SU-DHL-6 (cell line): Measurements from ENCODE around the gene ARHGEF19.

Source experiments
- H2AFZ ChIP-seq: fragments of 200-600 bp; sonication (generic); 2 replicates; pipeline ENCODE4 v1.6.1; 2014; ENCODE audit warnings: low read depth, mild to moderate bottlenecking, moderate library complexity, mixed read lengths, antibody characterized with exemption, low read length; ENCODE audit not compliant: severe bottlenecking
- H3F3A ChIP-seq: fragments of 200-600 bp; shearing (Covaris generic); 2 replicates; pipeline ENCODE4 v1.6.0; 2016; ENCODE audit warnings: antibody characterized with exemption, mild to moderate bottlenecking; ENCODE audit not compliant: insufficient read depth
- H3K27ac ChIP-seq: fragments of 200-600 bp; sonication (generic); 2 replicates; pipeline ENCODE4 v1.5.1; 2016; ENCODE audit warnings: low read depth, mild to moderate bottlenecking, low read length, moderate library complexity, mixed read lengths
- H3K27me3 ChIP-seq: fragments of 200-600 bp; sonication (generic), shearing (Covaris generic); 2 replicates; pipeline ENCODE4 v1.6.0; 2014; ENCODE audit warnings: mild to moderate bottlenecking, low read length
- H3K36me3 ChIP-seq: fragments of 200-600 bp; sonication (generic); 2 replicates; pipeline ENCODE4 v1.6.1; 2014; ENCODE audit warnings: mild to moderate bottlenecking, low read length, mixed read lengths
- H3K4me2 ChIP-seq: fragments of 300-600, 200-600 bp; shearing (Covaris generic), sonication (generic); 2 replicates; pipeline ENCODE4 v1.6.0; 2014; ENCODE audit warnings: low read length, low read depth, mild to moderate bottlenecking; ENCODE audit not compliant: poor library complexity, severe bottlenecking
- H3K4me3 ChIP-seq: fragments of 200-600 bp; sonication (generic); 2 replicates; pipeline ENCODE4 v1.5.1; 2014; ENCODE audit warnings: antibody characterized with exemption, low read length, mild to moderate bottlenecking, mixed read lengths; ENCODE audit not compliant: insufficient read depth, poor library complexity, severe bottlenecking
- H3K79me2 ChIP-seq: fragments of 200-600 bp; sonication (generic); 2 replicates; pipeline ENCODE4 v1.6.1; 2014; ENCODE audit warnings: mild to moderate bottlenecking, low read length, moderate library complexity; ENCODE audit not compliant: insufficient read depth
- H3K9ac ChIP-seq: fragments of 200-600 bp; sonication (generic); 2 replicates; pipeline ENCODE4 v1.7.0; 2014; ENCODE audit warnings: mild to moderate bottlenecking, low read length
- H3K9me2 ChIP-seq: fragments of 200-600 bp; sonication (generic); replicated peaks from 2 replicates; pipeline ENCODE4 v1.6.1; 2014; ENCODE audit warnings: low read length; ENCODE audit not compliant: insufficient read depth
- H3K9me3 ChIP-seq: fragments of 200-600 bp; sonication (generic); 2 replicates; pipeline ENCODE4 v1.6.1; 2014; ENCODE audit warnings: low read length, mixed read lengths; ENCODE audit not compliant: insufficient read depth
- H4K20me1 ChIP-seq: fragments of 200-600 bp; sonication (generic); 2 replicates; pipeline ENCODE4 v1.6.1; 2014; ENCODE audit warnings: low read depth, mild to moderate bottlenecking, antibody characterized with exemption, low read length, moderate library complexity, mixed read lengths
- CTCF ChIP-seq: fragments of 200-600 bp; sonication (generic); IDR thresholded peaks from one replicate; pipeline ENCODE4 v1.5.1; 2017; ENCODE audit warnings: antibody characterized with exemption, mild to moderate bottlenecking, low read length, moderate library complexity; ENCODE audit not compliant: insufficient read depth, poor library complexity, severe bottlenecking
- EZH2phosphoT487 ChIP-seq: fragments of 200-600 bp; sonication (generic), shearing (Covaris generic); conservative IDR thresholded peaks from 2 replicates; pipeline ENCODE4 v1.6.1; 2018; ENCODE audit warnings: mild to moderate bottlenecking, antibody characterized with exemption, low read length, moderate library complexity, mixed read lengths

The ARHGEF19 gene

DNA sequence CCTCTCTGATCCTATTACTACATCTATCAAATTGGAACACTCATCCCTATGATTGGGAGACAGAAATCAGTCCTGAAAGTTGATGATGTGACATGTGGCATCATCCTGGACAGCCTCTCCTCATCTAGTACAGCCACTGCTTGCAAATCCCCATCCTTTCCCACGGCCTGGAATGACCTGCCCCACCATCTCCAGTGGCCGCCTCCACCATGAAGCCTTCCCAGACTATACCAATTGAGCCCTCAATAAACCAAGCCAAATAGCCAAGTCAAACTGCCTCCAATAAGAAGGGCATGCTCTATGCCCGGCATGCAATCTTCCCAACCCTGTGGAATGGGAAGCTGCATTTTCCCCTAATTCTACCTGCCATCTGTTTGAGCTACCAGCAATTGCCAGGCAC is 561 bp upstream of the ARHGEF19 start:
- Histone ChIP-seq H3K9ac (no peak overlapping the region), H3K79me2 (no peaks in the 10 kb centered on the region), H4K20me1 (no peaks in the 10 kb centered on the region), H3K9me3 (no peaks in the 10 kb centered on the region), H2AFZ (no peak overlapping the region), H3F3A (no peaks in the 10 kb centered on the region), H3K36me3 (no peaks in the 10 kb centered on the region), H3K4me2 (no peak overlapping the region), H3K9me2 (no peaks in the 10 kb centered on the region), H3K27me3 (no peaks in the 10 kb centered on the region), H3K27ac (no peak overlapping the region), H3K4me3 (no peak overlapping the region)
- TF ChIP-seq CTCF (no peak), EZH2phosphoT487 (no peak)

GRCh38 chr1:16211824-16212223 is 628 bp downstream of the ARHGEF19 start:
- TF ChIP-seq EZH2phosphoT487 = no peak
- TF ChIP-seq CTCF = no peak
- Histone ChIP-seq H2AFZ (no peak overlapping the region), H3K27me3 (no peaks in the 10 kb centered on the region), H3K4me3 (no peak overlapping the region), H3K9me2 (no peaks in the 10 kb centered on the region), H3K9me3 (no peaks in the 10 kb centered on the region), H3K9ac (no peak overlapping the region), H3K36me3 (no peaks in the 10 kb centered on the region), H3F3A (no peaks in the 10 kb centered on the region), H3K27ac (no peak overlapping the region), H4K20me1 (no peaks in the 10 kb centered on the region), H3K79me2 (no peaks in the 10 kb centered on the region), H3K4me2 (no peak overlapping the region)

DNA sequence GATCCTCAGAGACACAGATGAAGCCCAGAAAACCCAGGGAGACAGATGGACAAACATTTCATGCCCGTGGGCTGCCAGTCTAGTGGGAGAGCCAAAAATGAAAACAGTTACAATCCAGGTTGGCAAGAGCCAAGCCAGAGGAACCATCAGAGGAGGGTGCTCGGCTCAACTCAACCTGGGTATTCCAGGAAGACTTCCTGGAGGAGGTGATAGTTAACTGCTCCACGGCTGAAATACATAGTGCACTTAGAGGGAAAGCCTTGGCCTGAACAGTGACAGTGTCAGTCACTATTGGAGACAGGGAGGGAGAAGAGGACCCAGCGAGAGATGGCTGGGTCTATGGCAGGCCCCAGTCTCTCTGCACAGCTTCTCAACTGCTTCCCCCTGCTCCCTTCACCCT is 1.9 kb downstream of the ARHGEF19 start:
- Histone ChIP-seq H3K27ac (no peak overlapping the region), H3F3A (no peaks in the 10 kb centered on the region), H4K20me1 (no peaks in the 10 kb centered on the region), H3K4me3 (no peak overlapping the region), H2AFZ (no peak overlapping the region), H3K27me3 (no peaks in the 10 kb centered on the region), H3K9ac (no peak overlapping the region), H3K9me2 (no peaks in the 10 kb centered on the region), H3K79me2 (no peaks in the 10 kb centered on the region), H3K4me2 (no peak overlapping the region), H3K36me3 (no peaks in the 10 kb centered on the region), H3K9me3 (no peaks in the 10 kb centered on the region)
- TF ChIP-seq CTCF = no peak
- TF ChIP-seq EZH2phosphoT487 = no peak
